MCF 10A (cell line): ENCODE data around the gene HTT. TPM values are rescaled to one million over a fixed set of nuclear protein-coding genes. Genes with fewer than 3 reads are reported as not detected.

Experiments used
- BruUV-seq: library from RNA; stranded (reverse); fragments of 400-500 nt; replicated peaks from 2 replicates; lab custom pipeline; 2021; lab: Mats Ljungman, UMichigan
- CTCF ChIA-PET: fragments of 300-600 bp; sonication (Branson Sonifier 250); formaldehyde crosslinking; extraction: SDS; loops from one replicate; lab custom pipeline; 2021; ENCODE audit warnings: antibody characterized with exemption, inconsistent platforms; lab: Yijun Ruan, JAX
- POLR2A ChIA-PET: fragments of 300-600, 350-650 bp; sonication (Branson Sonifier 250); formaldehyde crosslinking; extraction: SDS; loops from one replicate; lab custom pipeline; 2020; ENCODE audit warnings: antibody characterized with exemption, inconsistent platforms; lab: Yijun Ruan, JAX
- DNase-seq: peaks from one replicate; pipeline ENCODE4 v3.0.0-alpha.2; 2018; ENCODE audit not compliant: unreplicated experiment
- H3K27ac Mint-ChIP-seq: one replicate; pipeline ENCODE4 v1.8.0; 2022; ENCODE audit warnings: mild to moderate bottlenecking, low read depth, mixed read lengths; ENCODE audit not compliant: unreplicated experiment
- H3K27me3 Mint-ChIP-seq: one replicate; pipeline ENCODE4 v1.8.0; 2022; ENCODE audit warnings: mixed read lengths; ENCODE audit not compliant: insufficient read depth, unreplicated experiment
- H3K36me3 Mint-ChIP-seq: one replicate; pipeline ENCODE4 v1.8.0; 2022; ENCODE audit warnings: mild to moderate bottlenecking, moderate library complexity, mixed read lengths; ENCODE audit not compliant: insufficient read depth, unreplicated experiment
- H3K4me1 Mint-ChIP-seq: one replicate; pipeline ENCODE4 v1.8.0; 2022; ENCODE audit warnings: mixed read lengths; ENCODE audit not compliant: insufficient read depth, unreplicated experiment
- H3K4me3 Mint-ChIP-seq: one replicate; pipeline ENCODE4 v1.8.0; 2022; ENCODE audit warnings: mild to moderate bottlenecking, moderate library complexity, mixed read lengths; ENCODE audit not compliant: unreplicated experiment
- H3K9me3 Mint-ChIP-seq: one replicate; pipeline ENCODE4 v1.8.0; 2022; ENCODE audit warnings: mixed read lengths; ENCODE audit not compliant: unreplicated experiment
- intact Hi-C: fragments of 100-400 bp; cut with micrococcal nuclease; formaldehyde crosslinking; loops from 2 replicates; pipeline ENCODE4 v1.14.1; 2022
- total RNA-seq: library from RNA; stranded (reverse); gene quantifications from 2 replicates; pipeline ENCODE4 v1.2.3, GENCODE V29; 2022
- TF ChIP-seq, protein P1 (sequence below): fragments of 200-600 bp; IDR thresholded peaks from one replicate; pipeline ENCODE4 v1.8.0; 2022; ENCODE audit warnings: antibody characterized with exemption, mild to moderate bottlenecking; ENCODE audit not compliant: unreplicated experiment

The HTT gene
- total RNA-seq, 1 experiment from 2014 or later, result 47.4 TPM

DNA sequence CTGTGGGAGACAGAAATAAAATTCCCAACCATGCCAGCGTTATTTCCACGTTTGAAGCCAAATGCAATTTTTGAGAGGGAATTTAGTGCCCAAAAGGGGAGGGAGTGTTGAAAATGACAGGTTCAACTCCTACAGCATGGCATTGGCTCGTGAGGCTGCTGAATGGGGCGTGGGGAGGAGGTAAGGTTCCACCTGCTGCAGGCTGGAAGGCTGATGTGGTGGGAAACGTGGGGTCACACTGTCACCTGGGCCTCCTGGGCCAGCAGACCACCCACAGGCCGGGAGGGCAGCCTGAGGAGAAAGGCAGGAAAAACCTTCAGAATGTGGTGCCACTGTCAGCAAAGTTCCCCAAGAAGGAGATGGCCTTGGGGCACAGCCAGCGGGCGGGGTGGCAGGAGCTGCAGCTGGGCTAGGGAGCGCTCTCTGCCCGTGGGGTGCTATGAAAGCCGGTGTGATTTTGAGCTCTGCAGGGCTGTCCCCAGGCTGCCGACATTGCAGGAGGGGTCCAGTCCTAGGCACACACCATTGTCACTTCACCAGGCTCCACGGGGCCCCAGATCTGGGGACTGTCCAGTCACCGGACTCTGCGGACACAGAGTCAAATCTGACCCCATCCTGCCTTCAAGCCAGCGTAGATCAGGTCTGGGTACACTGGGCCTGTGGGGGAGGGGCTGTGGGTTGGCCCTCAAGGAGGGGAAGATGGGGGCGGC, 194.1 kb downstream of the HTT start:
- intact Hi-C loops, result no loop called here
- Mint-ChIP-seq H3K36me3 (no peaks in the 10 kb centered on the region), H3K27ac (no peak overlapping the region), H3K4me3 (no peak overlapping the region), H3K9me3 (no peaks in the 10 kb centered on the region), H3K4me1 (peaks cover 5% of the 10 kb centered on the region), H3K27me3 (peaks cover 49% of the 10 kb centered on the region)
- TF ChIP-seq, protein P1, sequence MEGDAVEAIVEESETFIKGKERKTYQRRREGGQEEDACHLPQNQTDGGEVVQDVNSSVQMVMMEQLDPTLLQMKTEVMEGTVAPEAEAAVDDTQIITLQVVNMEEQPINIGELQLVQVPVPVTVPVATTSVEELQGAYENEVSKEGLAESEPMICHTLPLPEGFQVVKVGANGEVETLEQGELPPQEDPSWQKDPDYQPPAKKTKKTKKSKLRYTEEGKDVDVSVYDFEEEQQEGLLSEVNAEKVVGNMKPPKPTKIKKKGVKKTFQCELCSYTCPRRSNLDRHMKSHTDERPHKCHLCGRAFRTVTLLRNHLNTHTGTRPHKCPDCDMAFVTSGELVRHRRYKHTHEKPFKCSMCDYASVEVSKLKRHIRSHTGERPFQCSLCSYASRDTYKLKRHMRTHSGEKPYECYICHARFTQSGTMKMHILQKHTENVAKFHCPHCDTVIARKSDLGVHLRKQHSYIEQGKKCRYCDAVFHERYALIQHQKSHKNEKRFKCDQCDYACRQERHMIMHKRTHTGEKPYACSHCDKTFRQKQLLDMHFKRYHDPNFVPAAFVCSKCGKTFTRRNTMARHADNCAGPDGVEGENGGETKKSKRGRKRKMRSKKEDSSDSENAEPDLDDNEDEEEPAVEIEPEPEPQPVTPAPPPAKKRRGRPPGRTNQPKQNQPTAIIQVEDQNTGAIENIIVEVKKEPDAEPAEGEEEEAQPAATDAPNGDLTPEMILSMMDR, result no peak
- no peak for DNase-seq
- BruUV-seq, result no TSS peak
- CTCF ChIA-PET, result no interaction called here
- POLR2A ChIA-PET, result no interaction called here

DNA sequence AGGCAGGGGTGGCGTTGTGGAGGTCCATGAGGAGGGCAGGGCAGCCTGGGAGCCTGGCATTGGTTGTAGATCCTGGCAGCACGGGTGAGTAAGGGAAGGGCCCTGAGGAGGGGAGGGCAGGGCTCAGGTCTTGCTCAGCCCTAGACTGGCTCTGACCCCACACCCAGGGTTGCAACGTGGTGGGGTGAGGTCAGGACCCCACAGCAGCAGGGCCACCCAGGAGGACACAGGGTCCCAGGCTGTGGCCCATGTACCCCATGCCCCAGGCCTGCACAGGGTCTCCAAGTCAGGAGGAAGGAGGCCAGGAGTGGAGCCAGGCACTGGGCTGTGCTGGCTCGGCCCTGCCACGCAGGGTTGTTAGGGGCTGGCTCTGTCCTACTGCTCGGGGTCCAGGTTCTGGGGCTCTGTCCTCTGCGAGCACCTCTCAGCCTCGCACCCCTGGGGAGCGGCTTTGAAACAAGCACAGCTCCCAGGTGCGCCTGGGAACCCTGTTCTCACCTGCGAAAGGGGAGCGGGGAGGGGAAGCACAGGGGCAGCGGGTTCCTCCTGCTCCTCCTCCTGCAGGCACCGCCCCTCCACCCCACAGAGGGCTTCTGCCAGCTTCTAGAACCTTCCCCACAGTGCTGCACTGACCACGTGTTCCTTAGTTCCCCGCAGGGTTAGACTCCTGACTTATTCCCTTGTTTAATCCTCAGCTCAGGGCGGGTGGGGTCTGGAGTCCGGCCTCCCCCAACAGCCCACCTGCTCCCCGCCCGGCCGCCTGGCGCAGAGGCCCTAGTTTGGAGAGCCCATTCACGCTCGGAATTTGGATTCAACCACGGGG, 194.8 kb downstream of the HTT start:
- no peaks in the 10 kb centered on the region for H3K9me3 Mint-ChIP-seq
- H3K4me3 Mint-ChIP-seq, result no peak overlapping the region
- TF ChIP-seq, protein P1, result no peak
- DNase-seq, result no peak
- POLR2A ChIA-PET, result no interaction called here
- CTCF ChIA-PET, result no interaction called here
- H3K36me3 Mint-ChIP-seq, result no peaks in the 10 kb centered on the region
- intact Hi-C loops, result no loop called here
- H3K27ac Mint-ChIP-seq, result no peak overlapping the region
- BruUV-seq, result no TSS peak
- peaks cover 48% of the 10 kb centered on the region for H3K27me3 Mint-ChIP-seq
- H3K4me1 Mint-ChIP-seq, result peaks cover 5% of the 10 kb centered on the region

DNA sequence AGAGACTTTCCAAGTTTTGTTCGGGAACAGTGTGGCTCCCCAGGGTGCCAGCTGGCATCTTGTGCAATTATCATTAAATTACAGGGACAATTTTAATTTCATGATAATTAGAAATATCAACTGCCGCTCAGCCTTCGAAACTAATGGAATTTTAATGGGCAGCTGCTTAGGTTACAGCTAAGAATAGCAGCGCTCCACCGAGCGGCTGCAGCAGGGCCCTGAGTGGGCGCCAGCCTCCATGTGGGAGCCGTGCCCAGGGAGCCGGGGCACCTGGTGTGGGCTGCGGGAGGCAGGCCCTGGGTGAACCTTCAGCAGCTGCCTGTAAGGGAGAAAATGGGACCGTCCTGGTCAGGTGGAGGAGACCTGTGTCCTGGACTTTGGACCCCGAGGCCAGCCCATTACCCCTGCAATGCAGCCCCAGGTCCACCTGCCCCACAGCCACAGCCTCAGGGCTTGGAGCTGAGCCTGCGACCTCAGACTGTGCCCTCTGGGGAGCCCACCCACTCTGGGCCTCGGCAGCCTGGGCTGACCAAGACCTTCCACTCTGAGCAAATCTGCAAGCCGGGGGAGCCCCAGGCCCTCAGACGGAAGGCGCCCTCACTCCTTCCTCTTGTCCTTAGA, 195.6 kb downstream of the HTT start:
- Mint-ChIP-seq H3K4me3 (no peak overlapping the region), H3K36me3 (no peaks in the 10 kb centered on the region), H3K27ac (no peak overlapping the region), H3K9me3 (no peaks in the 10 kb centered on the region), H3K27me3 (peaks cover 43% of the 10 kb centered on the region), H3K4me1 (peaks cover 5% of the 10 kb centered on the region)
- CTCF ChIA-PET, result no interaction called here
- no peak for DNase-seq
- BruUV-seq, result no TSS peak
- POLR2A ChIA-PET, result interaction anchor here (1.1 kb wide), 1 partner anchor 22 kb away, joined by 3 read pairs; no protein-coding TSS in a partner anchor
- intact Hi-C loops, result no loop called here
- TF ChIP-seq, protein P1, result no peak

DNA sequence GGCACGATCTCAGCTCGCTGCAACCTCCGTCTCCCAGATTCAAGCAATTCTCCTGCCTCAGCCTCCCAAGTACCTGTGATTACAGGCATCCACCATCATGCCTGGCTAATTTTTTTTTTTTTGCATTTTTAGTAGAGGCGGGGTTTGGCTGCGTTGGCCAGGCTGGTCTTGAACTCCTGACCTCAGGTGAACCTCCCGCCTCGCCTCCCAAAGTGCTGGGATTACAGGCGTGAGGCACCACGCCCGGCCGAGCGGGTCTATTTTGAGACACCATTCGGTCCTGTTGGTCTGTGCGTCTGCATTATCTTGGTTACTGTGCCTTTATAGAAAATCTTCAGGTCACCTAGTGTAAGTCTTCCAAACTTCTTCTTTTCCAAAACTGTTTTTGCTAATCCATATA, 196.7 kb downstream of the HTT start:
- BruUV-seq, result no TSS peak

More for the DNA sequence above, 196.7 kb downstream of the HTT start:
- no peak overlapping the region for H3K27ac Mint-ChIP-seq
- H3K9me3 Mint-ChIP-seq, result no peaks in the 10 kb centered on the region
- H3K27me3 Mint-ChIP-seq, result peaks cover 46% of the 10 kb centered on the region
- CTCF ChIA-PET, result no interaction called here
- intact Hi-C loops, result no loop called here
- TF ChIP-seq, protein P1, result no peak
- no peaks in the 10 kb centered on the region for H3K36me3 Mint-ChIP-seq
- H3K4me3 Mint-ChIP-seq, result no peak overlapping the region
- no peak for DNase-seq
- peaks cover 5% of the 10 kb centered on the region for H3K4me1 Mint-ChIP-seq
- POLR2A ChIA-PET, result interaction anchor here (1.0 to 1.1 kb wide), 2 partner anchors 20 kb away, joined by 3 read pairs; no protein-coding TSS in a partner anchor
